ENCODE measurements around the gene RHOB.
A peak's percentile ranks its signal among the peaks of the same experiment; 100 is the strongest.
"Not testable (repeated sequence)": the region's sequence is repeated elsewhere in the genome, so short reads cannot be mapped to it uniquely, and the experiment has no call there.

RHOB gene

DNA sequence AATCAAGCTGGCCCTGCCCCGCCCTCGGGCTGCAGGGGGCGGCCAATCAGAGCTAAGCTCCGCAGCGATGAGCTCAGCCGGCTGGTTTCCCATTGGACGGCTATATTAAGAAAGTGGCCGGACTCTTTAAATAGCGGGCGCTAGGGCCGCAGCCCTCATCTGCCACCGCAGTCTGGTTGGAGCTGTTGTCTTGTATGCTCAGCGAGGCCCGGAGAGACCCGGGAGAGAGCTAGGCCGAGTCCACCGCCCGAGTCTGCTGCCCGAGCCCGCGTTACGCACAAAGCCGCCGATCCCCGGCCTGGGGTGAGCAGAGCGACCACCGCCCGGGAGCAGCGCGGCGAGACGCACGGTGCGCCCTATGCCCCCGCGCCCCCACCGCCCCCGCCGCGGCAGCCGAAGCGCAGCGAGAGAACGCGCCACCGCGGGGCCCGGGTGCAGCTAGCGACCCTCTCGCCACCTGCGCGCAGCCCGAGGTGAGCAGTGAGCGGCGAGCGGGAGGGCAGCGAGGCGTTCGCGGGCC, at the start of gene RHOB:
Gene RHOB, plus strand, starts transcription at position 158 of the 520 bp plus-strand sequence. CDS start 392 bp downstream, outside the sequence.
- peak; percentile 98 for DNase-seq

DNA sequence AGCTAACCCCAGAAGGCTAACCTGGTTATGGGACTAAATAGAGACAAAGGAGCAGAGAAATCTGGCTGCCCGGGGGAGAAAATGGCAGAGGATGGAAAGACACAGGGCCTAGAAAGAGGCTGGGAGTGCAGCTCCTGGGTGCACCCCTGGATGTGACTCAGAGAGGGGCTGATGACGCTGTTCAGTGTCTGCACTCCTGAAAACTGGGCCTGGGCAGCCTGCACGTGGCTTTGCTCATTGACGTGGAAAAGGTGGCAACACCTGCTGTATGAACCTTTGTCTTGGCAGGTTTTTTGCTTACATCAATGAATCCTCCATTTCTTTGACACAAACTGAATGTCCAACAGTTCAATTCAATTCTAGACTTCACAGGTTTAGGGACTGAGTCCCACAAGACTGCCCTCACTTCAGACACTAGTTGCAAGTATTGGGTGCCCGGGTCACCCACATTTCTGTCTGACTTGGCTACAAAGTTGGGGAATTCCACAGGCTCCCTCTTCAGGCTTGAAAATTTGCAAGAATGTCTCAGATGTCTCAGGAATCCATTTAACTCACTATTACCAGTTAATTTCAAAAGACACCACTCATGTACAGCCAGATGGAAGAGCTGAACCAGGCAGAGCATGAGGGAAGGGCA, 48.9 kb upstream of the RHOB start:
- DNase-seq, result no peak

DNA sequence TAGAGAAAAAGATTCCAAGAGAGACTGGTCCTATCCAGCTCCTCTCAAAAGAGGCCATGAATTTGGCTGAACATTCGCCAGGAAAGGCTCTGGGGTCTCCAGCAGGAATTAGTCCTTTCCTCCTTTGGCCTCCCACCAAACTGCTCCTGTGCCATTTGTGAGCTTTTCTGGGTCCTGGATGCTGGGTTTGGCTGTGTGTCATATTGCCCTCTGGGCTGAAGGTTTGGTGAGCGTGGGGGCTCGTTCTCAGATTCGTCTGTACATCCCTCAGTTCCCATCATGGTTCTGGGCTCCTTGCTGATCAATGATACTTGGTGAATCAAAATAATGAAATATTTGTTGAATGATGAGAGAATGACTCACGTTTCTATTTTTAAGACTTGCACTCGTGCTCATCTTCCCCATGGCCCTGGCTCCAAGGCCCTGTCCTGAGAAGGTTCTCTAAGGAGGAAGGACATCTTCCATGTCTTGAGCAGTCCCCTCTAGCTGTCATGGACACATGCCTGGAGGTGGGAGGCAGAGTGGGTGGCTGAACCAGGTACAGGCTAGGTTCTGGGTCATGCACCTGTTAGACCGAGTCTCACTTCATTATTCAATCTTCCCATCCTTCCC, 47.8 kb upstream of the RHOB start:
- no peak for DNase-seq

DNA sequence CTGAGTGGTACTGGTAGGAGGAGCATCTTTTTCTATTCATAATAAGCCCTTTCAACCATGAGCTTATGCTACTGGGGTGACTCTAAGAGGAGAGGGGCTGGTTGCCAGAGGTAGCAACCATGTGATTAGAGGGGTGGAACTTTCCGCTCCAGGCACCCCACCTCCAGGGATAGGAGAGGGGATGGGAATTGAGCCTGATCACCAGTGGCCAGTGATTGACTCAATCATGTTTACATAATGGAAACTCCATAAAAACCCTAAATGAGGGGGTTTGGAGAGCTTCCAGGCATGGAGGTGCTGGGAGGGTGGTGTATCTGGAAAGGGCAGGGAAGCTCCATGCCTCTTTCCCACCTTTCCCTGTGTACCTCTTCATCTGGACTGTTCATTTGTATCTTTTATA, 46.6 kb upstream of the RHOB start:
- no peak for DNase-seq

DNA sequence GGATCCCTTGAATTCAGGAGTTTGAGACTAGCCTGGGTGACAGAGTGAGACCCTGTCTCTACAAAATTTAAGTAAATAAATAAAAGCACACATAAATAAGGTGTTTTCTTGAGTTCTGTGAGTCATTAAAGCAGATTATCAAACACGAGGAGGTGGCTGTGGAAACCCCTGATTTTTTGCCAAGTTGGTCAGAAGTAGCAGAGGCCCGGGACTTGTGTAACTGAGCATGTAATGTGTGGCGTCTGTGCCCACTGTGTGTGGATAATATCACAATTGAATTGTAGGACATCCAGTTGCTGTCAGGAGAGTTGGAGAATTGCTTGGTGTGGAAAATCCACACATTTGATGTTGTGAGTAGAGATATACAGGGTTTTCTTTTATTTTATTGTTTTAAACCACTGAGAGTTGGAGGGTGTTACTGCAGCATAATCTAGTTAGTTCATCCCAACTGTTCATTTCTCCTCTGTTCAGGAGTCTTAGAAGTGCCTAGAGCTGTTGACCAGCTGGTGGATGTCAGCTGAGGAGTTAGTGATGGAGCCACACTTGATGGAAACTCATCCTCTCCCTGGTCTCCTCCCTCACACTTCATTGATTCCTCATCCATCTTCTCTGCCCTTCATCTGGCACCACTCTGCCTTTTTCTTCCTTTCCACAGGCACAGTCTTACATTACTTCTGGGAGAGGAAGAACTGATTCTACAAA, 45.9 kb upstream of the RHOB start:
- no peak for DNase-seq

DNA sequence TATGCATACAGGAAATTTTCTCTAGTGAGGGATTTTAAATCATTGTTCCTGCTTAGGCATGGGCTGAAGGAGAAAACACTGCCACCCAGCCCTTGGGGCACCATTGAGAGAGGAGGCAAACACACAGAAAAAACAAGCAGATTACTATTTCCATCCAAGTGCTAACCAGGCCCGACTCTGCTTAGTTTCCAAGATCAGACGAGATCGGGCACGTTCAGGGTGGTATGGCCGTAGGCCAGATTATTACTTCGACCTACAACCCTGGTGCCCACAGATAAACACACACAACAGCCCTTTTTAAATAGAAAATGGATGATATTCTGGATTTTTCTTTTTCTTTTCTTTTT, 45.4 kb upstream of the RHOB start:
- no peak for DNase-seq

DNA sequence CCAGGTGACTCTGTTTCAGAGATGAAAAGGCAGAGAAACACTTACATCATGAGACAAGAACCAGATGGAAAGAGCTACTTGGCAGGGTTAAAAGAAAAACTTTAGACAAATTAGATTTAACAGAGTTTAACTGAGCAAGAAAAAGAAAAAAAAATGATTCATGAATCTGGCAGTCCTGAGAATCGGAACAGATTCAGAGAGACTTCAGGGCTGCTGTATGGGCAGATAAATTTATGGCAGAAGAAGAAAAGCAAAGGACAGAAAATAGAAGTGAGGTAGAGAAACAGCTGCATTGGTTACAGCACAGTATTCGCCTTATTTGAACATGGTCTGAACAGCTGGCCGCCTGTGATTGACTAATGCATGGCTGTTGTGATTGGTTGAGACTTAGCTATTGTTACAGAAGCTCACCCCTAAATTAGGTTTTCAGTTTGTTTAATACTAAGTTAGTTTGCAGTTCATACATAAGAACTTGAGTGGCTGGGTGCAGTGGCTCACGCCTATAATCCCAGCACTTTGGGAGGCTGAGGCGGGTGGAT, 43.0 kb upstream of the RHOB start:
- no peak for DNase-seq

DNA sequence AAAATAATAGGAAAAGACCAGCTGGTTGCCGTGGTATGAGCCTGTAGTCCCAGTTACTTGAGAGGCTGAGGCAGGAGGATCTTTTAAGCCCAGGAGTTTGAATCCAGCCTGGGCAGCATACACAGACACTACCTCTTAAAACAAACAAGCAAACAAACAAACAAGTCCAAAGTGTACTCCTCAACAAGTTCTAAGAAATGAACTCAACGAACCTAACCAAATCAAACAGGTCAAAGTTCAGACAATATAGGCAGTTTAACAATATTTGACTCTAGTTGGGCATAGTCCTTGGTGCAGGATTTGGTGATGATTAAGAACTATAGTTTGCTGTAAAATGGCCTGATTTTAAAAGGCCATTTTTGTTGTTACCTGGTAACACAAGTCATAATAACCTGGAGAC, 41.9 kb upstream of the RHOB start:
- DNase-seq, result no peak

DNA sequence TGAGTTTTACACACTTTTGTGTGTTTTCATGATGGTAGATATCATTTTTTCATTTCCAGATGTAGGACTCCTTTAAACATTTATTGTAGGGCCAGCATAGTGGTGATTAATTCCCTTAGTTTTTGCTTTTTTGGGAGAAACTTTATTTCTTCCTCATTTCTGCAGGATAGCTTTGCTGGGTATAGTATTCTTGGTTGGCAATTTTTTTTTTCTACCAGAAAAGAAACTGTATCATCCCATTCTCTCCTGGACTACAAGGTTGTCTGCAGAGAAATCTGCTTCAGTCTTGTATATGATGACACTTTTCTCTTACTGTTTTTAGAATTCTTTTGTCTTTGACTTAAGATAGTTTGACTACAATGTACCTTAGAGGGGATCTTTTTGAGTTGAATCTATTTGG, 37.8 kb upstream of the RHOB start:
- DNase-seq, result no peak

DNA sequence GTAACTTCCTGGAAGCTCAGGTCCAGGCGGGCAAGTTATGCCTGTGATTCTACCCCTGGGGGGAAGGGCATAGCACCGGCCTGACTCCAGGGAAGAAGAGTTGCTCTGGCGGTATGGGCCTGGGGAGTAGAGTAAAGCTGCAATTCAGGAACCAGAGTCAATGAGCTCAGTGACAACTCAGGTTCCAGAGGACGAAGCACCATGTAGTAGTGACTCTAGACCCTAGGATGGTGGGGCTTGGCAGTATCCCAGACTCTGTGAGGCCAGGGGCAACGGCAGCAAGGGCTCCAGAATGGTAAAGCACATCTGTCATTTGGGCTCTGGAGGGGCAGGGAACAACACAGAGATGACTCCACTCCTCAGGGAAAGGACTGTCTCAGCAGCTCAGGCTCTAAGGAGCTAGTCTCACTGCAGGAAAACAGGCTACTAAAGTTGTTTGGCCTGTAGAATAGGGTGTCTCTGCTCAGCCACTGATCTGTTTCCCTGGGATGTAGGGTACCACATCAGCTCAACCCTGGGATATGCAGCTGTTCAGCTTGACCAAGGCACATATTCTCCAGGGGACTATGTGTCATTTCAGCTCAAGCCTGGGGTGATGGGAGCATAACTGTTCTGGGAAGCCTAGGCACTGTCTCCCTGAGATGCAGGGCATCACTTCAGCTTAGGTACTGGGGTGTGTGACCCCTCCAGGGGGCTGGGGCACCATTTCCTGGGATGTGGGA, 36.2 kb upstream of the RHOB start:
- no peak for DNase-seq

DNA sequence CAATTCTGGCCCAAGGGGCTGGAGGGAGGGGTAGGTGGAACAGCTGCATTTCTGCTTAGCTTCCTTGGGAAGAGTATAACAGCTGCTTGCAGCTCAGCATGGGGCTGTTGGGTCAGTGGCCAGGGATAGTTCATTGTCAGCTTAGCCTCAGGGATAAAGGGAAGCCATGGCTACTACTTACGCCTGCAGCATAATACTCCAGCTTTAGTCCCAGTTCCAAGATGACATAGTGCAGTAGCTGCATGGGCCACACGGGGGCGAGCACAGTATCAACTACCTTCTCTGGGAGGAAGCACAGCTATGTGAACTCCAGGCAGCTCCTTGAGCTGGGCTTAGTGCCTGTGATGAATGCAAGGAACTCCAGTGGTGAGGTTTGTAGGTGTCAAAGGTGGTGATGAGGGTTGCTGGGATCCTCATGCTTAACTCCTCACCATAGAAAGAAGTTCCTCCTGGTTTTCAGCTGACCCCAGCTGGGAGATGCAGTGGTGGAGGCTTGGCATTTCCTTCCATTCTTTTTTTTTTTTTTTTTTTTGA, 35.4 kb upstream of the RHOB start:
- DNase-seq, result peak; percentile 54

DNA sequence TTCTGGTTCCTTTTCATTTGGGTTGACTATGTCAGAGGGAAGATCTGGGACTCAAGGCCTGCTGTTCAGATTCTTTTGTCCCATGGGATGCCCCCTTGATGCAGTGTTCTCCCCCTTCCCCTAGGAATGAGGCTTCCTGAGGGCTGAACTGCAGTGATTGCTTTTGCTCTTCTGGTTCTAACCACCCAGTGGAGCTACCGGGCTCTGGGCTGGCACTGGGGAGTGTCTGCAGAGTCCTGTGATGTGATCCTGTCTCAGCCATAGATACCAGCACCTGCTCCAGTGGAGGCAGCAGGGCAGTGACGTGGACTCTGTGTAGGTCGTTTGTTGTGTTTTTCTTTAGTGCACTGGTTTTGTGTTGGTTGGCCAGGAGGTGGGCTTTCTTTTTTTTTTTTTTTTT, 32.1 kb upstream of the RHOB start:
- no peak for DNase-seq

DNA sequence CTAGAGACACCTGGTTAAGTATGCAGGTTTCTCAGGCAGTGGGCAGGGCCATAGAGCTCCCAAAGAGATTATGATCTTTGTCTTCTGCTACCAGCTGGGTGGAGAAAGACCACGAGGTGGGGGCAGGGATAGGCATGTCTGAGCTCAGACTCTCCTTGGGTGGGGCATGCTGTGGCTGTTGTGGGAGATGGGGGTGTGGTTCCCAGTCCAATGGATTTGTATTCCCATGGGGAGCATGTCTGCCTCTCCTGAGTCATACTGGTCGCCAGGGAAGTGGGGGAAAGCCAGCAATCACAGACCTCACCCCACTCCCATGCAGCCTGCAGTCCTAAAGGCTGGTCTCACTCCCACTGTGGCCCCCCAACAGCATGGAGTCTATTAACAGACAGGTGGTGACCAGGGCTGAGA, 31.4 kb upstream of the RHOB start:
- peak; percentile 31 for DNase-seq

DNA sequence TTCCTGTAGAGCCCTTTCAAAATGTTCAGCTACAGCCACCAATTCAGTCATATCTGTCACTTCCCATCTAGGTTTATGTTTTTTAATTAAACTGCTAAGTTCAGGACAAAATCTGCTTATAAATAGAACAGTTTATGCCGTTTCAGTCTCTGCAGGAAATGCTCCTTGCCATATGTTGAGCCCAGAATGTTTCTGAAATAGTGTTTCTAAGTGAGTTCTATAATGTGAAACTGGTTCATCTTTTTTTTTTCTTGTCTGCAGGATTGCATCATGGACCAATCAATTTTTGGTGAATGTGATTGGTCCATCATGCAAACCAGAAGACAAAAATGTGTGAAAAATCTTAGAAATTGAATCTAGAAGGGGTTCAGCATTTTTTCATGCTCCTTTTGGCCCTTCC, 30.2 kb upstream of the RHOB start:
- DNase-seq, result no peak

DNA sequence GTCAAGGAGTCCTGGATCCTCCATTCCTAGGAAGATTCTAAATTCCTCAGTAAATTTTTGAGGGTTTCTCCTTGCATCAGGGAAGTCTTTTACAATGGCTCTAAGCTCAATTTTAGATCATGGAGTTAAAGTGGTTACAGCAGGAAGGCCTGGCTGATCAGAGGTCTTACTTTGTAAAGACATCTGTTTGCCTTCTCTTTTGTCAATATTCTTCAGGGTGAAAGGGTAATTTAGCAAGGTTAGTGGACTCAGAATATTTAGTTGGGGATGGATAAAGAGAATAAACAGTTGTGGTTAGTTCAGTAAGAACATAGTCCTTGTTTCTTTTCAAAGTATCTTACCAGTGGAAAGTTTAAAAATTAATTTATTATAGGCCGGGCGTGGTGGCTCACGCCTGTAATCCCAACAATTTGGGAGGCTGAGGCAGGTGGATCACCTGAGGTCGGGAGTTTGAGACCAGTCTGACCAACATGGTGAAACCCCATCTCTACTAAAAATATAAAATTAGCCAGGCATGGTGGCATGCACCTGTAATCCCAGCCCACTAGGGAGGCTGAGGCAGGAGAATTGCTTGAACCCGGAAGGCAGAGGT, 29.5 kb upstream of the RHOB start:
- not testable (repeated sequence) for DNase-seq

DNA sequence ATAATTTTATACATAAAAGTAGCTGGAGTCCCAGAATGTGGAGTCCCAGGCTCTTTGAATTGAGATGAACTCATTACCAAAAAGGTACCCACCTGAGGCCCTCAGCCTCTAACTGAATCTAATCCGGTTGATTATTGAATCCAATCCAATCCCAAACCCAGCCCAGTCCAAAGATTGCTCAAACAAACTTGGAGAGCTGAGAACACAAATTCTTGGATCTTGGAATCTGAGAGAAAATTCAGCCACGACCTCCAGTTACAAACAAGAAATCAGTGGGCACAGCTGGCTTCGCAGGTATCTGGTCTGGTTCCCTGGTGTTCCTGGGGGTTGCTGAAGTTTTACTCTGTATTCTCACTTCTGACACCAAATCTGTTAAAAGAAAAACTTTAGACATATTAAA, 28.4 kb upstream of the RHOB start:
- DNase-seq, result no peak

DNA sequence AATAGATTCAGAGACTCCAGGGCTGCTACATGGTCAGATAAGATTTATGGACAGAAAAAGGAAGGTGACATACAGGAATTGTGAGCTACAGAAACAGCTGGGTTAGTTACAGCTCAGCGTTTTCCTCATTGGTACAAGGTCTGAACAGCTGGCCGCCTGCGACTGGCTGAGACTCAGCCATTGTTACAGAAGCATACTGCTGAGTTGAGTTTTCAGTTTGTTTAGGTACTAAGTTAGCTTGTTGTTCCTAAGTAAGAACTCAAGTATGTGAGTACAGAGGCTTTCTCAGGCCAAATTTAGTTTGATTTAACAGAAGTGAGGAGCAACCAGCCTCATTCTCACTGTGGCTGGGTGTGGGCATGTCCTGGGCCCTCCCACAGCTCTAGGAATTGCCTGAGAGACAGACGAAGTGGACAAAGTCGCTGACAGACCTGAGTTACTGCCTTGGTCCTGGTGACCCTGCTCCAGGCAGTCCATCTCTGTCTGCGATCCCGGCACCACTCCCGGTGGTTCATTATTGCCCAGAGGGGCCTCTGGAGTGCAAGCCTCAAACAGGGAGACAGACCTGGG, 27.8 kb upstream of the RHOB start:
- DNase-seq, result peak; percentile 39

DNA sequence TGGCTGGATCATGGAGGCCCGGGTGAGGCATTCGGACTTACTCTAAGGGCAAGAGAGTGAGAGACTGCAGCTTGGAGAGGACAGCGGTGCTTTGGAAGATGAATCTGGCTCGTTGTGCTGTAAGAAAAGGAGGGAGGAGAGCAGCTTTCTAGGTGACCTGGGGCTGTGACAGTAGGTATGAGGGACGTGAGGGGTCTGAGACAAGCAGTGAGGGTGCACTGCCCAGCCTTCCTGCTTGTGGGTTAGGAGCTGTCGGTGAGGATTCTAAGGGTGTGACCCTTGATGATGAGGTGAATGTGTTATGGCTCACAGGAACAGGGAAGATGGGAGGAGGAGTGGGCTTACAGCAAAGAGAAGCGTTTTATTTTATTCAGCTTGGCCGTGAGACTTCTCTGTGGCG, 27.1 kb upstream of the RHOB start:
- DNase-seq, result no peak

DNA sequence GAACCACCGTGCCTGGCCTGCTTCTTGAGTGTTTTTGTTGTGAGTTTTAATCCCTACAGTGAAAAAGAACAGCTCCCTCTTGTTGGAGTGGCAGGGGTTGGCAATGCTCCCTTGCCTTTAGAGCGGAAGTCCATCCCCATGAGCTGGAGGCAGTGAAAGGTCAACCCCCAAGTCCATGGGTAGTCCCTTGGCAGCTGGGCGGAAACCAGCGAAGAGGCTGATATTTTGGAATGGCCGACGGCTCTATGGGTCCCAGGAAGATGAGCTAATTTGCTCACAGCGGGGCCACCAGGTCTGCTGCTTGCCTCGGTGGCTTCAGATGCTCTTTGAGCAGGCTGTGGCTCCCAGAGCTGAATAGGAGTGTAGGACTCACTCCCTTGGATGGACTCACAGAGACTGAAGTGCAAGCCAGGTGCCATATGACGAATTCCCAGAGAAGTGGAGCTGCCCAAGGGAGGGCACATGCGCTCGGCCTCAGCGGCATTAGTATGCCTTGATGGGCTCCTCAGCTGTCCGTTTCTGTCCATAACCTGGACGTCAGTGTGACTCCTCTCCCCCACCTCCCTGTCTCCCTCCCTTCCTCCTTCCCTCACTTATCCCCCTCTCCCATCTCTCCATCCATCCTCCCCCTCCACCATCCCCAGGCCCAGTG, 25.4 kb upstream of the RHOB start:
- no peak for DNase-seq

DNA sequence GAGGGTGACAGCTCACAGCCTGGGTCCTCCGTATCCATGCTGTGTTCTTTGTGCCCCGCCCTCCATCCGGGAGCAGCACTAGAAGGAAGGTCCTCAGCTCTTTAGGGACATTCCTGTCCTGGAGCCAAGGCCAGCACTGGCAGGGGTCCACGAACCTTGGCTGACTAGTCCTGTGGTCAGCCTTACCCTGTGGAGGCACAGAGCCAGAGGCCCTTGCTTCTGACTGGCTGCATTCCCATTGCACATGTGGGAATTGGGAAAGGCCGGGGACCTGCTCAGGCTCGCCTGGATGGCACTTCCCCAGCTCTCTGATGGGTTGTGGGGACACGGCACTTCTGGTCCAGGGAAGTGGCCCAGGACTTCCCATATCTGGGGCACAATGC, 24.9 kb upstream of the RHOB start:
- DNase-seq, result peak; percentile 79

DNA sequence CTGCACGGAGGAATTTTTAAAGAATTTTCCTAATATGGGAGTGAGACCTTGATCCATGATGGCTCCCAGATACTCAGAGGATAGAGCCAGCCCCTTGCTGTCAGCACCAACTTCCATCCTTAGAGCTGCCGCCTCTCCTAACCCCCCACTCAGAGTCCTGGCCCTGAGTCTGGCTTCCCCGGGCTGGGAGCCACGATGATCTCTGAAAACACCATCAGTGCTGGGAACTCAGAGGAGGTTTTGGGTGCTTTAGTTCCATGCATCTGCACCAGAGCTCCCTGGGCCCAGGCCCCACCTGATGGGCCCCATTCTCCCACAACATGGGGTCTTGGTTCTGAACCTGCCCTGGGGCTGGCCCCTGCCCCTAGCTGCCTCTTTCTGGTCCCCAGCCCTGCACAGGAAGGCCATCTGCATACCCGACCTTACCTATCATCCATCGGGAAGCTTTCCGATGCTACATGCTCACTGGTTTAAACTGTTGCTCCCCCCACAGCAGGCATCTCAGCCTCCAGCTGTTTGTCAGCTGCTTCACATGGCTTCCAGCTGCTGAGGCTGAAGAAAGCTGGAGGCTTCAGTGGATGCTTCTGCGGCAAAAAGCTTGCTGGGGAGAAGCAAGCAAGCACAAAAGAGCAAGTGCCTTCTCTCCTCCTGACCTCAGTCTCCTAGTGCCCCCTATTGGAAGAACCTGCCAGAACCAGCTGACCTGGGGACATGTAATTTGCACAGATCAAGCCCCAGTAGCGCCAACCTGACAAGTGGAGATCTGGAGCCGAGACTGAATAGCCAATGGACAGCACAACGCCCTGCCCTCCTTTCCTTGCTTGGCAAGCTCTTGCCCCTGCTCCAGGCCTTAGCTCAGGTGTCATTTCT, 24.2 kb upstream of the RHOB start:
- peak; percentile 65 for DNase-seq

Measured in left hindlimb (tissue), 1 donor.